T-helper 2 cell treated with Interferon-gamma antibody and Interleukin-4, amounts not matched to agents 100 ng/mL and 5 ng/mL, for 36 hours (primary cell): ENCODE data around the gene CAMK2N2. TPM values are rescaled to one million over a fixed set of nuclear protein-coding genes. Genes with fewer than 3 reads are reported as not detected.

ENCODE experiments used
- intact Hi-C: fragments of 100-400 bp; cut with micrococcal nuclease; formaldehyde crosslinking; loops from one replicate; pipeline ENCODE4 v1.15.1; 2023
- total RNA-seq: library from RNA; stranded (reverse); gene quantifications from 2 replicates; pipeline ENCODE4 v1.2.3, GENCODE V29; 2022

The CAMK2N2 gene
- total RNA-seq = 0.14 and 0.16 TPM in 2 replicates

DNA sequence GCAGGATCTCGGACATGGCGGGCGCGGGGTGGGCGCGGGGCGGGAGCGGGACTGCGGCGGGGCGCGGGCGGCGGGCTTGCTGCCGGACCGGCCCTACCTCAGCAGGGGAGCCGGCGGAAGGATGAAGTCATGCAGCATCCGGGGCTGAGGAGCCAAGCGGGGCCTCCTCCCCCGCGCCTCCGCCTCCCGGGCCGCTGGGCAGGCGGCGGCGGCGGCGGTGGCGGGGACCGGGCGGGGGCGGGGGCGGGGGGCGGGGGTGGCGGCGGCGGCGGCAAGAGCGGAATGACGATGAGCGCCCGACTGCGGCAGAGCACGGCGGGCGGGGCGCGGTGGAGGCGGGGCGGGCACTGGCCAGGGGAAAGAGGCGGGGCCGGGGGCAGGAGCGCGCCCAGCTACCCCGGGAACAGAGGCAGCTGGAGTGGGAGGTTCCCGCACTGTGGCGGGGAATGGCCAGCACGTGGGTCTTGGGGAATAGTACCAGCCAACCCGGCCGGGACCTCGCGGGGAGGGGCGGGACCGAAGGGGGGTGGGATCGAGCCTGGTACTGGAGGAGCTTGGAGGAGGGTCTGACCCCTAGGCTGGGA is at the start of gene CAMK2N2:
TSS of gene CAMK2N2 (minus strand) at position 284 of the 584 bp plus-strand sequence. CDS start at position 16, 268 bp downstream.
- intact Hi-C loops = loop anchor here (1.0 to 2.0 kb wide), 2 partner anchors 11 to 37 kb away; partner anchors contain the start of gene PSMD2

GRCh38 chr3:184308744-184309143 is 47.4 kb upstream of the CAMK2N2 start:
- intact Hi-C loops = no loop called here

DNA sequence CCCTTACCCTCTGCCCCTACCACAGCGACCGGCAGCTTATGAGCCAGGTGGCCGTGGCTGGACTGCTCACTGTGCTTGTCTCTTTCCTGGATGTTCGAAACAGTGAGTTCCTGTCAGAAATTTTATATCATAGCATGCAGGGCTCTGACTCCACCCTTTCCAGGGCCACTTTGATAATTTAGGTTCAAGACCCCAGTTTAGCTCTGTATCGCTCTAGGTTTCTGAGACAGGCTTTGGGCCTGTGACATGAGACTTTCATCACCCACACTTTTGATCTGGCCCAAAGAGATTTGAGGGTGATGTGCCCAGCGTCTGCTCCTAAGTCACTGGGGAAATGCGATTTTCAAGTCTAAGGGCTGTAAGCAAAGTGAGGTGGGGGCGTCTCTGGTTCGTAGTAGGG is 46.6 kb upstream of the CAMK2N2 start:
- intact Hi-C loops = no loop called here

DNA sequence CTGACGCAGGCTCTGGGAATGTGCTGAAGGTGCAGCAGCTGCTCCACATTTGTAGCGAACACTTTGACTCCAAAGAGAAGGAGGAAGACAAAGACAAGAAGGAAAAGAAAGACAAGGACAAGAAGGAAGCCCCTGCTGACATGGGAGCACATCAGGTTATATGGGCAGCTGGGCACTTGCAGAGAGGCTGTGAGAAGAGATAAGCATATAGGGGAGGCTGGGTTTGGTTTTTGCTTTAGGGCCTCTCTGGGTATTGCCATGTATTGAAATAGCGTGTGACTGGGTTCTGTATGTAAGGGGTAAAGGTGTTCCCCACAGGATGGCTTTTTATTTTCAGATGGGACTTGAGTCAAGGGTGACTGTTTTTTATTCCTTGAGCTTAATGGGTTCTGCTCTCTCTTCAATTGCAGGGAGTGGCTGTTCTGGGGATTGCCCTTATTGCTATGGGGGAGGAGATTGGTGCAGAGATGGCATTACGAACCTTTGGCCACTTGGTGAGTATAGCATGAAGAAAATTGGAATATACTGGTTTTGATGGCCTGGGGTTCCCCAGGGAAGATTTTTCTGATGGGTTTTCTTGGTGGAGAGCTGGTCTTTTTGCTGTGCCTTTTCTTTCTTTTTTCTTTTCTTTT is 45.1 kb upstream of the CAMK2N2 start:
- intact Hi-C loops = no loop called here

DNA sequence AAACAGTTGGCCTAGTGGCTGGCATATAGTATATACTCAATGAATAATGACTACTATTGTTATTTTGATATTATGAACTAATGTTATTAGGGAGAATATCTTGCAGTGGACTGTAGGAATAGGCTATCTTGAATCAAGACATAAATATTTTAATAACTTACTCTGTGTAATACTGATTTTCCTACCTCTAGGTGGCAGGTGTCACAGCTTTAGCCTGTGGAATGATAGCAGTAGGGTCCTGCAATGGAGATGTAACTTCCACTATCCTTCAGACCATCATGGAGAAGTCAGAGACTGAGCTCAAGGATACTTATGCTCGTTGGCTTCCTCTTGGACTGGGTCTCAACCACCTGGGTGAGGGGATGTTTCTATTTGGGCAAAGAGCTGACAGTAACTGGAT is 44.2 kb upstream of the CAMK2N2 start:
- intact Hi-C loops = no loop called here

DNA sequence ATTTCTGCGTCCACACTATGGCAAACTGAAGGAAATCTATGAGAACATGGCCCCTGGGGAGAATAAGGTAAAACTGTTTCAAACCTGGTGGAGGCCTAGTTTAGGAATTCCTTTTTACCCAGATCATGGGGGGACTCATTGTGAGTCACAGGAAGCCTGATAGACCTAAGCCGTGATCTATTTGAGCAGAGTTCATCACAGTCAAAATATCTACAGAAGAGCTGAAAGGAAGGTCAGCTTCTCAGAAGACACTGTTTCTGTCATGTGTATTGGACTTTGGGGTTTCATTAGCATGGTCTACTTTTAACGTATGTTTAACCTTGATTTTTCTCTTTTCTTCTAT is 39.0 kb upstream of the CAMK2N2 start:
- intact Hi-C loops = no loop called here

DNA sequence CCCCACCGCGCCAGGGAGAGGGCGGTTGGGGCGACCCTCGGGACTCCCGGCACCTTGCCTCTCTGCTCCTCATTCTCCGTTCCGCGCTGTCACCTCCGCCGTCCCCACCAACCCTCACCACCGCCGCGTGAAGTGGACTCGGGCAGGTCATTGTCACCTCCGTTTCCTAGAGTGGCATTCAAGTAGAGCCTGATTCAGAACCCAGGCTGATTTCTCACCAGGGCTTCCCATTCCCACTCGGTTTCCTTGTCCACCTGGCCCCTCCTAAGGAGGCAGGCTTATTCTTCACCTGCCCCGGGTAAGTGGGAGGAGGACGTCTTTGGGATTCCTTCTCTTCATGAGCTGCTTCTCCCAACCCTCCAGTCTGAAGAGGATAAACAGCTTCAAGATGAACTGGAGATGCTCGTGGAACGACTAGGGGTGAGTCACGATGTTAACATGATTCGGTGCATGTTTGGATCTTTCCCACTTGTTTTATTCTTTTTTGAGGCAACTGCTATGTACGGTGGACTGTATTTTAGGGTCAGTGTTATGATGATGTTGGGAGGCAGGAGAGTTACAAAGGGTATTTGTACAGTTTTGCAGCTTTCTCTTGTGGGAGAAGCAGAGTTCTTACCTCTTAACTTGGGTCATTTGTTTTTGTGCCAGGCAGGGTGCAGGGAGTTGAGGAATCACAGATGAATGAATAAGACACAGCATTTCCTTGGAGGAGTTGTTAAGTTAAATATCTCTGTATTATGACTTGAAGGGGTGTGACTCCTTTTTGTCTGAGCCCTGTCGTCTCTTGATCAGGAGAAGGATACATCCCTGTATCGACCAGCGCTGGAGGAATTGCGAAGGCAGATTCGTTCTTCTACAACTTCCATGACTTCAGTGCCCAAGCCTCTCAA is 38.4 kb upstream of the CAMK2N2 start:
- intact Hi-C loops = loop anchor here (1.0 to 2.0 kb wide), 9 partner anchors 15 to 282 kb away; partner anchors contain the start of genes ABCC5, ABCF3, AP2M1 and CAMK2N2

- intact Hi-C loops = loop anchor here (1.0 to 2.0 kb wide), 9 partner anchors 15 to 282 kb away; partner anchors contain the start of genes ABCC5, ABCF3, AP2M1 and CAMK2N2
Observed at GRCh38 chr3:184298759-184299487, 37.6 kb upstream of the CAMK2N2 start, which contains the start of gene PSMD2. Gene PSMD2, plus strand, starts transcription at chr3:184299241. Its CDS starts 26 bp downstream, at chr3:184299267.

GRCh38 chr3:184296616-184297015 is 35.3 kb upstream of the CAMK2N2 start:
- intact Hi-C loops = no loop called here

DNA sequence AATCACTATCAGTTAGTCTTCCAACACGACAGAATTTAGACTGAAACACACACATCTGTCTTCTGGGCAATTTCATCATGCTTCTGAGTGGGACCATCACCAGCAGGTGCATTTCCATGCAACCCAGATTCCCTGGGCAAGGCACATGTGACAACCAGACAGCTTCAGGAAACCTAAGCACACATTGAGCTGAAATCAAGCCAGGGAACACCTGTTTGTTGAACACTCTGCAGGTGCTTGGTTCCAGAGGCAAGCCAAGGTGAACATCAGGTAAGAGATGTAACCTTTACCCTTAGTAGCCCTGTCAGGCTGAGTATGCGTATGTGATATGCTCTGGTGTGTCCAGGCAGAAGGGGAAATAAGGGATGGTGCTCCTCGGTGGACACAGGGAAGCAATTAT is 34.4 kb upstream of the CAMK2N2 start:
- intact Hi-C loops = no loop called here

GRCh38 chr3:184291738-184292445 is 30.5 kb upstream of the CAMK2N2 start:
- intact Hi-C loops = no loop called here

DNA sequence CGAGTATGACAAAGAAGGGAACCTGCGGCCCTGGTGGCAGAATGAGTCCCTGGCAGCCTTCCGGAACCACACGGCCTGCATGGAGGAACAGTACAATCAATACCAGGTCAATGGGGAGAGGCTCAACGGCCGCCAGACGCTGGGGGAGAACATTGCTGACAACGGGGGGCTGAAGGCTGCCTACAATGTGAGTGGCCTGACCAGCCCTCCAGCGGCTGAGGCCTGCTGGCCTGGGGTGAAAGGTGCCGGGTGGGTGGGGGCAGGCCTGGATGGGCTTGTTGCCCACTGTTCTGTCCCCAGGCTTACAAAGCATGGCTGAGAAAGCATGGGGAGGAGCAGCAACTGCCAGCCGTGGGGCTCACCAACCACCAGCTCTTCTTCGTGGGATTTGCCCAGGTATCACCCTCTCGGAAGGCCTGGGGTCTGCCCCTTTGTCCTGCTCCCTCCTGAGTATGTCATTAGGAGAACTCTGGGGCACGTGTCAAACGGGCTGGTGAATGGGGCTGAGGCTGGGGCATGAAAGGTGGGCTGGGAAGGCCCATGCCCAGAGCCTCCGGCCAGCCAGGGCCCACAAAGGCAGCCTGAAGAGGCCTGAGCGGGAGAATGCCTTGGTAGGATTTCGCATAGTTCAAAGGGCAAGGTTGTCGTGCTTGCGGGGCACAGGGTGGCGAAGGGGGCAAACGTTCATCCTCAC is 29.8 kb upstream of the CAMK2N2 start:
- intact Hi-C loops = no loop called here

- intact Hi-C loops = no loop called here
Observed at GRCh38 chr3:184290331-184290730, 29.0 kb upstream of the CAMK2N2 start.

DNA sequence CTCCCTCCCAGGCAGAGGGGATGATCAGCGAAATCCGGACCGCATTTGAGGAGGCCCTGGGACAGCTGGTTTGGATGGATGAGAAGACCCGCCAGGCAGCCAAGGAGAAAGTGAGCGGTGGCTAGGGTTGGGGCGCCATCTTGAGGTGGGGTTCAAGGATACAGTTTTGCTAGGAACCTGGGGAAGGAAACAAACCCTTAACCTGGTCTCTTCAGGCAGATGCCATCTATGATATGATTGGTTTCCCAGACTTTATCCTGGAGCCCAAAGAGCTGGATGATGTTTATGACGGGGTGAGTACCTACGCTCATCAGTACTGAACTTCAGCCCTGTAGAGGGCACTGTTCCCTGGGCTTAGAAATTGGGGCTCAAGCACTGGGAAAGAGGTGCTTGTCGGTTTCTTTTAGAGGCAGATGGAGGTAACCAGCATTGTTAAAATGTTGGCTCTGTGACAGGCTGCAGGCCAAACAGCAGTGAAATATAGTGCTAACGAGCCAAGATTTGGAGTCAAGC is 28.1 kb upstream of the CAMK2N2 start:
- intact Hi-C loops = loop anchor here (1.0 to 2.0 kb wide), 2 partner anchors 63 to 394 kb away; no protein-coding TSS in a partner anchor

GRCh38 chr3:184284696-184285095 is 23.3 kb upstream of the CAMK2N2 start:
- intact Hi-C loops = no loop called here

GRCh38 chr3:184283681-184284080 is 22.3 kb upstream of the CAMK2N2 start:
- intact Hi-C loops = no loop called here

GRCh38 chr3:184282941-184283340 is 21.6 kb upstream of the CAMK2N2 start:
- intact Hi-C loops = no loop called here

GRCh38 chr3:184277366-184277765 is 16.0 kb upstream of the CAMK2N2 start:
- intact Hi-C loops = no loop called here
